Brain microvascular endothelial cell (primary cell): Measurements from ENCODE around the gene PRKG1.
"Not testable (repeated sequence)": the region's sequence is repeated elsewhere in the genome, so short reads cannot be mapped to it uniquely, and the experiment has no call there.

Source experiments
- DNase-seq: peaks from one replicate; pipeline ENCODE4 v3.0.0-alpha.2; 2020
- H3K27ac ChIP-seq: fragments of 250-450 bp; sonication (Bioruptor Pico); 2 replicates; pipeline ENCODE4 v1.5.1; 2020; ENCODE audit warnings: mild to moderate bottlenecking, moderate library complexity
- H3K27me3 ChIP-seq: fragments of 250-450 bp; sonication (Bioruptor Pico); replicated peaks from 2 replicates; pipeline ENCODE4 v1.5.1; 2020; ENCODE audit warnings: mild to moderate bottlenecking
- H3K36me3 ChIP-seq: fragments of 250-450 bp; sonication (Bioruptor Pico); replicated peaks from 2 replicates; pipeline ENCODE4 v1.5.1; 2020; ENCODE audit warnings: mild to moderate bottlenecking
- H3K4me3 ChIP-seq: 2 replicates; pipeline ENCODE4 v1.5.1; 2011; ENCODE audit warnings: low read depth, mild to moderate bottlenecking, control low read depth, low read length, moderate library complexity
- in situ Hi-C: cut with HindIII; loops from 2 replicates; pipeline ENCODE4 v1.10.0; 2017; ENCODE audit warnings: low sequenced_read_pairs, low pct_ligation_motif_present
- TF ChIP-seq, protein P1 (sequence below): IDR thresholded peaks from 2 replicates; pipeline ENCODE4 v1.5.1; 2011; ENCODE audit warnings: low read depth, mild to moderate bottlenecking, moderate library complexity, low read length, control low read depth, inconsistent platforms; ENCODE audit errors: missing control alignments

PRKG1 gene

DNA sequence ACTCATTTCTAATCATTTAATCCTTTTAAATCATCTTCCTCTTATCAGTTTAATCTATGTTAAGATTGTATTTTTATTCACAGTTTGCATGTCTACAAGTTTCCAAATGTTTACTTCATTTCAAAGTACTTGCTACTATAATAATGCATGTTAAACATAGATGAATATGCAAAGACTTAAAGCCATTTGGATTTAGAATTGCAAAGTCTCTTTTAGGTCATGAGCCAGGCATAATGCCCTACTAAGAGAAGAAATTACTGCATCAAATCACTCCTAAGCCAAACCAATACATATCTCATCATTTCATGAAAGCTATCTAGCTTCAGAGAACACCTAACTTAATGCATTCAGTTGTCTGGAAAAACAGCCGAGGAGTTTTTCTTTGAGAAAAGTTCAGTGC is 266.1 kb downstream of the PRKG1 start:
- Histone ChIP-seq H3K27me3 (no peaks in the 10 kb centered on the region), H3K27ac (no peak overlapping the region), H3K4me3 (no peak overlapping the region), H3K36me3 (no peaks in the 10 kb centered on the region)
- DNase-seq: no peak
- in situ Hi-C loops: no loop called here
- TF ChIP-seq, protein P1, sequence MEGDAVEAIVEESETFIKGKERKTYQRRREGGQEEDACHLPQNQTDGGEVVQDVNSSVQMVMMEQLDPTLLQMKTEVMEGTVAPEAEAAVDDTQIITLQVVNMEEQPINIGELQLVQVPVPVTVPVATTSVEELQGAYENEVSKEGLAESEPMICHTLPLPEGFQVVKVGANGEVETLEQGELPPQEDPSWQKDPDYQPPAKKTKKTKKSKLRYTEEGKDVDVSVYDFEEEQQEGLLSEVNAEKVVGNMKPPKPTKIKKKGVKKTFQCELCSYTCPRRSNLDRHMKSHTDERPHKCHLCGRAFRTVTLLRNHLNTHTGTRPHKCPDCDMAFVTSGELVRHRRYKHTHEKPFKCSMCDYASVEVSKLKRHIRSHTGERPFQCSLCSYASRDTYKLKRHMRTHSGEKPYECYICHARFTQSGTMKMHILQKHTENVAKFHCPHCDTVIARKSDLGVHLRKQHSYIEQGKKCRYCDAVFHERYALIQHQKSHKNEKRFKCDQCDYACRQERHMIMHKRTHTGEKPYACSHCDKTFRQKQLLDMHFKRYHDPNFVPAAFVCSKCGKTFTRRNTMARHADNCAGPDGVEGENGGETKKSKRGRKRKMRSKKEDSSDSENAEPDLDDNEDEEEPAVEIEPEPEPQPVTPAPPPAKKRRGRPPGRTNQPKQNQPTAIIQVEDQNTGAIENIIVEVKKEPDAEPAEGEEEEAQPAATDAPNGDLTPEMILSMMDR: no peak

DNA sequence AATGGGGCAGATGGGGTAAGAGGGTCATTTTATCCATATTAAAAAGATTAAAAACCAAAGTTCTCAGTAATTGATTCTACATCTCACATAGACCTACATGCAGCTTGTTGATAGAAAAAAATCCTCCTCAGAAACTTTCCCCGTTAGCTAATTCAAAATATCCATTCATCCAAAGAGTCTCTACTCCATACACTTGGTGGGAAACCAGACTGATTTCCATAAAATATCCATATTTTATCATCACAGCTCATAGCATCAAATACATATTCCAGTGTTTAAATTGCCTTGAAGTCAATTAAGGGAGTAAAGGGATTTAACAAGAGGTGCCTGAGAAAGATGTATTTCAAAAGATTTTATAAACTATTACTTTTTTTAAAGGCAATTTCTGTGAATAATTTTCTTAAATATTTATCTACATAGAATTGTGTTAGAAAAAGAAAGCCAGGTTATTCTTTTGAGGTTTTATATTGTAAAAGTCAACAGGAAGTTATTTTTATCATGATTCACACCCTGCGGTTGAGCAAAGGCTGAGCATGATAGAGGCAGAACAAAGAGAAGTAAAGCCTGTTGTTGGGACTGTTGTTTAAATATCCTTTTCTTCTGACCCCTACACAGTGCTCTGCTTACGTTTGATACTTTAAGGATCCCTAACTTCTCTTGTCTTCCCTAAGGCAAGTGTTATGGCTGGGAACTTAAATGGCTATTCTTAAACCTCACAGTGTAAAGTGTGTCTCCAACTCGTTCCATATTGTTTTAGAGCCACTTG is 266.7 kb downstream of the PRKG1 start:
- Histone ChIP-seq H3K27me3 (no peaks in the 10 kb centered on the region), H3K36me3 (no peaks in the 10 kb centered on the region), H3K27ac (peak overlapping the region; percentile 6), H3K4me3 (no peak overlapping the region)
- peak; percentile 41 for DNase-seq
- in situ Hi-C loops: no loop called here
- TF ChIP-seq, protein P1: no peak

DNA sequence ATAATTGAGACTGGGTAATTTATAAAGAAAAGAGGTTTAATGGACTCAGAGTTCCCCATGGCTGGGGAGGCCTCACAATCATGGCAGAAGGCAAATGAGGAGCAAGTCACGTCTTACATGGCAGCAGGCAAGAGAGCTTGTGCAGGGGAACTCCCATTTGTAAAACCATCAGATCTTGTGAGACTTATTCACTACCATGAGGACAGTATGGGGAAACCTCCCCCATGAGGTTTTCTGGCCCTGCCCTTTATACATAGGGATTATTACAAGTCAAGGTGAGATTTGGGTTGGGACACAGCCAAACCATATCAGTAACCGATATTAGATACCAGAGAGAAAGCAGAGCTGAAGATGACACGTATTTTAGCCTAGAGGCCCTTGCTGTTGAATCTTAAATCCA is 267.5 kb downstream of the PRKG1 start:
- in situ Hi-C loops, H3K36me3 ChIP-seq, DNase-seq, H3K4me3 ChIP-seq, H3K27ac ChIP-seq, H3K27me3 ChIP-seq: not testable (repeated sequence)

DNA sequence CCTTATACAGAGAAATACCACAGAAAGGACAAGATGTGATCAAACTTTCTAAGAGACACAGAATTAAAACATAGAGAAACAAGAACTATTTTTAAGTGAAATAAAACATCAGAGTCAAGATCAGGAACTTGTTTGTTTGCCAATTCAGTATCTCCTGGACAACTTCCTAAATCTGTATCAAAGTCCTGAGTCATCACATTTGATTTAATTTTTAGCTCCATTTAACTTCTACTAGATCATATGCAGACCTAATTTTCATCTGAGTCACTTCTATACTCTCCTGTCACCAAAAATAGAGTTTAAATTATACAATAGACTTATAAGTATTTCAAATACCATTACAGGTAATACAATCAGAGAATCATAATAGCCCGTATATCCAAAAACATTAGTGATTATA is 268.1 kb downstream of the PRKG1 start:
- no peaks in the 10 kb centered on the region for H3K36me3 ChIP-seq
- H3K27me3 ChIP-seq: no peaks in the 10 kb centered on the region
- in situ Hi-C loops: no loop called here
- no peak overlapping the region for H3K27ac ChIP-seq
- no peak overlapping the region for H3K4me3 ChIP-seq
- DNase-seq: no peak
- TF ChIP-seq, protein P1: no peak

DNA sequence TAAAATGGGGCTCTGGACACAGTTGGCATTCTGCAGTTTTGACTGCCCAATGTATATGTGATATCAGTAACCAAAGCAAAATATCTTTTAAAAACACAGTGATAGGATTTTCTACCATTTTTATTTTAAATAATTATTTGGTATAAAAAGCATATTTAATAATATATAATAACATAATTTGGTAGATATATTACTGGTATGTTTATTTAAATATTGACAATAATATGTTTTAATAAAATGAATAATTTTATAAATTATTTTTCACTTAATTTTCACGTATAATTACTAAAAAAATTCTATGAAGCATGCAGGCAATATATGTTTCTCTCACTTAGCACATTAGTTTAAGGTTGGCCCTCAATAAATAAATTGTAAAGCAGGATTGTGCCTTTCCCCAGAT is 269.1 kb downstream of the PRKG1 start:
- H3K4me3 ChIP-seq: no peak overlapping the region
- no peak overlapping the region for H3K27ac ChIP-seq
- DNase-seq: no peak
- no peaks in the 10 kb centered on the region for H3K36me3 ChIP-seq
- TF ChIP-seq, protein P1: no peak
- no peaks in the 10 kb centered on the region for H3K27me3 ChIP-seq
- in situ Hi-C loops: no loop called here

DNA sequence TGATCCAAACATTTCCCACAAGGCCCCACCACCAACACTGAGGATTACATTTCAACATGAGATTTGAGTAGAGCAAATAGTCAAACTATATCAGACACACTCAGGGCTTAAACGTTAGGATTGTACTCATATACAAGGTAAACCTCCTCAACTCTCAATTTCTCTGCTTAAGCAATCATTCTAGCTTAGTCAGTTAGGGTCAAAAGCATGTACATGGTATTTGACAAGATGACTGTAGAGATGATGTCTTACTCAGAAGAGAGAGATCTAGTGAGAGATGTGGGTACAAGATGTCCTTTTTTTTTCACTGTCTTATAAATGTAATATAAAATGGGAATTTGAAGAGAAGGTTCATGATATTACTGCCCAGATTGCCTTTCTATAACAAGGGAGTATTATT is 270.1 kb downstream of the PRKG1 start:
- TF ChIP-seq, protein P1: no peak
- in situ Hi-C loops: no loop called here
- Histone ChIP-seq H3K27ac (no peak overlapping the region), H3K36me3 (no peaks in the 10 kb centered on the region), H3K27me3 (no peaks in the 10 kb centered on the region), H3K4me3 (no peak overlapping the region)
- no peak for DNase-seq
